GM18867 (cell line): Measurements from ENCODE around the gene ITFG2.

ENCODE experiments used
- ATAC-seq: cut with Tn5 transposase; IDR thresholded peaks from one replicate; pipeline ENCODE4 v1.9.1; 2021; ENCODE audit warnings: mild to moderate bottlenecking, moderate library complexity; ENCODE audit not compliant: unreplicated experiment

Gene ITFG2

GRCh38 chr12:2826721-2827515, 14.4 kb downstream of the ITFG2 start:
- no peak for ATAC-seq

- no peak for ATAC-seq
Measured at GRCh38 chr12:2829275-2829674, 16.8 kb downstream of the ITFG2 start.

GRCh38 chr12:2832550-2833127, 20.2 kb downstream of the ITFG2 start:
- no peak for ATAC-seq

- ATAC-seq: no peak
Measured at GRCh38 chr12:2833327-2833726, 20.9 kb downstream of the ITFG2 start.

GRCh38 chr12:2833810-2834209, 21.3 kb downstream of the ITFG2 start:
- ATAC-seq: no peak

GRCh38 chr12:2834581-2835491, 22.4 kb downstream of the ITFG2 start, which contains the start of gene NRIP2:
Gene NRIP2 (minus strand): TSS chr12:2835035. CDS start chr12:2834983, 52 bp downstream.
- ATAC-seq: no peak

GRCh38 chr12:2835691-2836403, 23.4 kb downstream of the ITFG2 start:
- no peak for ATAC-seq

- ATAC-seq: no peak
Measured at GRCh38 chr12:2836574-2836973, 24.1 kb downstream of the ITFG2 start.

- no peak for ATAC-seq
Measured at GRCh38 chr12:2841056-2841650, 28.7 kb downstream of the ITFG2 start.

- ATAC-seq: no peak
Measured at GRCh38 chr12:2842948-2843347, 30.5 kb downstream of the ITFG2 start.

- no peak for ATAC-seq
Measured at GRCh38 chr12:2844786-2845185, 32.3 kb downstream of the ITFG2 start.

- no peak for ATAC-seq
Measured at GRCh38 chr12:2845280-2845679, 32.8 kb downstream of the ITFG2 start.

GRCh38 chr12:2851931-2852330, 39.5 kb downstream of the ITFG2 start:
- no peak for ATAC-seq

GRCh38 chr12:2853626-2854025, 41.2 kb downstream of the ITFG2 start:
- ATAC-seq: no peak

GRCh38 chr12:2854669-2855453, 42.4 kb downstream of the ITFG2 start:
- ATAC-seq: no peak

GRCh38 chr12:2855546-2855945, 43.1 kb downstream of the ITFG2 start:
- no peak for ATAC-seq

- ATAC-seq: no peak
Measured at GRCh38 chr12:2856051-2856450, 43.6 kb downstream of the ITFG2 start.

GRCh38 chr12:2857021-2857431, 44.6 kb downstream of the ITFG2 start, which contains the start of gene TEX52:
Gene TEX52 (minus strand): TSS chr12:2857039. CDS start chr12:2857026, 13 bp downstream.
- ATAC-seq: no peak

- ATAC-seq: no peak
Measured at GRCh38 chr12:2857576-2857975, 45.1 kb downstream of the ITFG2 start.

GRCh38 chr12:2858334-2858733, 45.9 kb downstream of the ITFG2 start:
- no peak for ATAC-seq
